ENCODE data around the gene CCDC178.

CCDC178 gene

DNA sequence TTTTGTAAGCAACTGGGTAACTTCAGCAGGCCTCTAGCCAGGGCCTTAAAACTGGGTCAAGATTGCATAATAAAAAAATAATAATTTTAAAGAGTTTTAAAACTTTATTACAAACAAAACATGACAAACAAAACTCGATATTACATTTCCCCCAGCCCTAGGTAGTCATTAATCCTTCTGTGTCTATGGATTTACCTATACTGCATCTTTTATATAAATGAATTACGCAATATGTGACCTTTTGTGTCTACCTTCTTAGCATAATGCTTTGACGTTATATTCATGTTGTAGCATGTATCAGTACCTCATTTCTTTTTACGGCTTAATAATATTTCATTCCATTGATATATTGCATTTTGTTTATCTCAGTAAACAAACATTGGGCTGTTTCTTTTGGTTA lies 113.5 kb downstream of the CCDC178 start:
- Mint-ChIP-seq H3K27me3 (no peaks in the 10 kb centered on the region), H3K9me3 (peaks cover 2 to 7% of the 10 kb centered on the region in 2 donors), H3K4me3 (no peak overlapping the region), H3K36me3 (ENCODE audit: insufficient read depth) (no peaks in the 10 kb centered on the region), H3K27ac (no peak overlapping the region), H3K4me1 (ENCODE audit: low read depth in 2 of 2) (no peaks in the 10 kb centered on the region)
- DNase-seq, result no peak
- no peak for ATAC-seq (replicated peaks)

DNA sequence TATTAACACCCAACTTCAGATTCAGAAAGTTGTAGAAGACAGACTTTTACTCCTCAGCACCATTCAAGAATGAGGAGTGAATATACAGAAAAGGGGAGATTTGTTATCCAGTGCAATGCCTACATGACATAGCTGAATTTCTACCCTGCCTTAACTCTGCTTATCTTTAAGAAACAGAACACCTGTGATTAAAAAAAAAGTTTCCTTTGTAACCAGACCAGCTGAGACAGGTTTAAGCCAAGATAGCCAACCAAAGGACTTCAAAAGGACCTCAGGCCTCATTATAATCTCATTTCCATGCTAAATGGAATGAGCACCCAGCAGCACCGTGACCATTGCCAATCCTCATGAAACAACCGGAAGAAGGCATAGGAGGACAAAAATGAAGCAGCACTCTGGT lies 122.9 kb downstream of the CCDC178 start:
- H3K36me3 Mint-ChIP-seq (ENCODE audit: insufficient read depth), result no peaks in the 10 kb centered on the region
- ATAC-seq (replicated peaks), result no peak
- DNase-seq, result no peak
- H3K4me3 Mint-ChIP-seq, result no peak overlapping the region
- H3K9me3 Mint-ChIP-seq, result peaks cover 5 to 7% of the 10 kb centered on the region in 2 donors
- H3K4me1 Mint-ChIP-seq (ENCODE audit: low read depth in 2 of 2), result no peaks in the 10 kb centered on the region
- H3K27ac Mint-ChIP-seq, result no peak overlapping the region
- no peaks in the 10 kb centered on the region for H3K27me3 Mint-ChIP-seq

DNA sequence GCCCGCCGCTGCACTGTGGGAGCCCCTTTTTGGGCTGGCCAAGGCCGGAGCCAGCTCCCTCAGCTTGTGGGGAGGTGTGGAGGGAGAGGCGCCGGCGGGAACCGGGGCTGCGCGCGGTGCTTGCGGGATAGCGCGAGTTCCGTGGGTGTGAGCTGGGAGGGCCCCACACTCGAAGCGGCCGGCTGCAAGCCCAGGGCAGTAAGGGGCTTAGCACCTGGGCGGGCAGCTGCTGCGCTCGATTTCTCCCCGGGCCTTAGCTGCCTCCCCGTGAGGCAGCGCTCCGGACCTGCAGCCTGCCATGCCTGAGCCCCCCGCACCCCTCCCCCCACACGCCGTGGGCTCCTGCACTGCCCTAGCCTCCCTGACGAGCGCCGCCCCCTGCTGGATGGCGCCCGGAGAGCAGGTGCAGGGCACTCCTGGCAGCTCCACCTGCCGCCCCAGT lies 124.4 kb downstream of the CCDC178 start:
- H3K27ac Mint-ChIP-seq, result no peak overlapping the region
- H3K36me3 Mint-ChIP-seq (ENCODE audit: insufficient read depth), result no peaks in the 10 kb centered on the region
- no peaks in the 10 kb centered on the region for H3K4me1 Mint-ChIP-seq (ENCODE audit: low read depth in 2 of 2)
- DNase-seq, result no peak
- peaks cover 5 to 15% of the 10 kb centered on the region in 2 donors for H3K9me3 Mint-ChIP-seq
- no peaks in the 10 kb centered on the region for H3K27me3 Mint-ChIP-seq
- H3K4me3 Mint-ChIP-seq, result no peak overlapping the region
- ATAC-seq (replicated peaks), result no peak

DNA sequence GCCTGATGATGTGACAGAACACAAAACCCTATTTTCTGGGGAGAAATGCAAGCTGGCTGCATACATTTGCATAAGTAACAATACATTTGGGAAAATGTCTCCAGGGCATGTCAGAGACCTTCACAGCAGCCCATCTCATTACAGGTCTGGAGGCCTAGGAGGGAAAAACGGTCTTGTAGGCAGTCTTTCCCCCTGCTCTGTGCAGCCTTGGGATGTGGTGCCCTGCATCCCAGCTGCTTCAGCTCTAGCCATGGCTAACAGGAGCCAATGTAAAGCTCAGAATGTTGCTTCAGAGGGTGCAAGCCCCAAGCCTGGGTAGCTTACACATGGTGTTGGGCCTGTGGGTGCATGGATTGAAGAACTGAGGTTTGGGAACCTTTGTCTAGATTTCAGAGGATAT lies 133.0 kb downstream of the CCDC178 start:
- ATAC-seq (replicated peaks) (no peak), DNase-seq (no peak)
- Mint-ChIP-seq H3K36me3 (ENCODE audit: insufficient read depth) (no peaks in the 10 kb centered on the region), H3K4me1 (ENCODE audit: low read depth in 2 of 2) (no peaks in the 10 kb centered on the region), H3K27me3 (no peaks in the 10 kb centered on the region), H3K4me3 (no peak overlapping the region), H3K27ac (no peak overlapping the region), H3K9me3 (peaks cover 13 to 32% of the 10 kb centered on the region in 2 donors)

DNA sequence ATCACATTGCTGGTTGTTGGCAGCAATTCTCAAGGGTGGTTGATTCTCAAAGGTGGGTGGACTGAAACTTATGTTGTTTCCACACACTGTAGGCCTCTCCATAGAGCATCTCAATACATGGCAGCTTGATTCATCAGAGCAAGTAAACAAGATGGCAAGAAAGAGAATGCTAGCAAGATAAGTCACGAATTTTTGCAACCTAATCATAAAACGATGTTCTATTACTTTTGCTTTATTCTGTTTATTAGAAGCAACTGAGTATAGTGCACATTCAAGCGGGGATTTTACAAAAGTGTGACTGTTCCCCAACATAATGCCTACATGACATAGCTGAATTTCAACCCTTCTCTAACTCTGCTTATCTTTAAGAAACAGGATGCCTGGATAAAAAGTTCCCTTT lies 136.2 kb downstream of the CCDC178 start:
- Mint-ChIP-seq H3K4me3 (no peak overlapping the region), H3K4me1 (ENCODE audit: low read depth in 2 of 2) (no peaks in the 10 kb centered on the region), H3K27me3 (no peaks in the 10 kb centered on the region), H3K9me3 (peaks cover 17 to 37% of the 10 kb centered on the region in 2 donors), H3K36me3 (ENCODE audit: insufficient read depth) (no peaks in the 10 kb centered on the region), H3K27ac (no peak overlapping the region)
- no peak for DNase-seq
- no peak for ATAC-seq (replicated peaks)

DNA sequence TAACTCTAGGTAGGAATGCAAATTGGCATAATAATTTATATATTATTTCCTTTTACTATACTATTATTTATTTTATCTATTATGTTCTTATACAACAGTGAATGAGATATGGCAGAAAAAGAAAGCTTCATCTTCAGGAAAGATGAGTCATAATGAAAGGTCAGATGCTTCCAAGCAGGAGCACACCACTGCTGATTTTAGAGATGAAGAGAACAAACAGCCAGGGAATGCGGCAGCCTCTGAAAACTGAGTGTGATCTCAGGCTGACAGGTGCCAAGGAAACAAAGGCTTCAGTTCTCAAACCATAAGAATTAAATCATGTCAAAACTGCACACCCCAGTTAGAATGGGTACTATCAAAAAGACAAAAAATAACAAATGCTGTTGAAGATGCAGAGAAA lies 149.0 kb downstream of the CCDC178 start:
- Mint-ChIP-seq H3K27me3 (no peaks in the 10 kb centered on the region), H3K9me3 (peaks cover 4 to 19% of the 10 kb centered on the region in 2 donors), H3K27ac (no peak overlapping the region), H3K4me3 (no peak overlapping the region), H3K36me3 (ENCODE audit: insufficient read depth) (no peaks in the 10 kb centered on the region), H3K4me1 (ENCODE audit: low read depth in 2 of 2) (no peaks in the 10 kb centered on the region)
- ATAC-seq (replicated peaks), result no peak
- no peak for DNase-seq

DNA sequence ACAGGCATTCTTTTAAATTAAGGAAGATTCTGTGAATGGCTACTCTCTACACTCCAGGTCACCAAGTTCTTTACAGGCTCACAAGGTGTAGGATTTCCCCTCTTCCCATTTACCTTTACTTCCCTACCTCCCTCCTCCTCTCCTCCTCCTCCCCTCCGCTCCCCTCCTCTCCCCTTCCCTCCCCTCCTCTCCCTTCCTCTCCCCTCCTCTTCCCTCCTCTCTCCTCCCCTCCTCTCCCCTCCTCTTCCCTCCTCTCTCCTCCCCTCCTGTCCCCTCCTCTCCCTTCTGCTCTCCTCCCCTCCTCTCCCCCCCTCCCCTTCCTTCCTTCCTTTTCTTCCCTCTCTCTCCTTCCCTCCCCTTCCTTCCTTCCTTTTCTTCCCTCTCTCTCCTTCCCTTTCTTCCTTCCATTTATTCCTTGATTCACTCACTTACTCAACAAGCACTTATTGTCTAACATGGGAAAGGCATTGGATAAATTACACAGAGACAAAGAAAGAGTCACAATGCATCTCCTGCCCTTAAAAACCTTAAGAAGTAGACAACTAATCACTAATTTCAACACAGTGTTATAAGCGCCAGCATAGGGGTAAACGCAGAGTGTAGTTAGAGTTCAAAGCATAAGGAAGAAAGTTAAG lies 152.3 kb downstream of the CCDC178 start:
- Mint-ChIP-seq H3K9me3 (peaks cover 4 to 19% of the 10 kb centered on the region in 2 donors), H3K27me3 (no peaks in the 10 kb centered on the region), H3K4me1 (ENCODE audit: low read depth in 2 of 2) (no peaks in the 10 kb centered on the region), H3K27ac (no peak overlapping the region), H3K36me3 (ENCODE audit: insufficient read depth) (no peaks in the 10 kb centered on the region), H3K4me3 (no peak overlapping the region)
- no peak for ATAC-seq (replicated peaks)
- no peak for DNase-seq

DNA sequence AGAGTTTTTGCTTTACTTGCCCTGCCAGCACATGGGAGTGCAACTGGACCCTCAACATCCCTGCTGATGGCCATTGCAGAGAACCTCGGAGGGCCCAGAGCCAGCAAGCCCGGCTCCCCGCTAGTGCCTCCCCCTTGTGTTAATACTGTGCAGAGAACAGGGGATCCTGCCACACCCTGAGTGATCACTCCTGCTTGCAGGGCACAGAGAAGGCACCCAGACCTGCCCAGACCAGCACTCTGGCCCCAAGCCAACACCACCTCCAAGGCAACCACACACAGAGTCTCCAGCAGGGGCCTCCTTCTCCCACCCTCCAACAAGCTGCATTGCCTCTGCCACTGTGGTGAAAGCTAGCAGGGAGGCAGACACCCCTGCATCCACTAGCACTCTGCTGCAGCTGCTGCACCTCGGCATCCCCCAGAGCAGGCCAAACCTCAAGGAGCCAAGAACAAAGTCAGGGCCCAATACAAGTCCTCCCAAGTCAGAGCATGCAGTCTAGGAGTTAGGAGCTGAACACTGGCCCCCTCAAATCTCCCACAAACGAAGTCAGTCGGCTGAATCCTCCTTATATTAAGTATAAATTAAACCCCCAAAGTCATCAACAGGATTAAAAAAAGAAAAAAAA lies 157.7 kb downstream of the CCDC178 start:
- Mint-ChIP-seq H3K4me3 (no peak overlapping the region), H3K36me3 (ENCODE audit: insufficient read depth) (no peaks in the 10 kb centered on the region), H3K9me3 (peaks cover 3 to 15% of the 10 kb centered on the region in 2 donors), H3K27ac (no peak overlapping the region), H3K27me3 (no peaks in the 10 kb centered on the region), H3K4me1 (ENCODE audit: low read depth in 2 of 2) (no peaks in the 10 kb centered on the region)
- ATAC-seq (replicated peaks) (no peak), DNase-seq (no peak)

DNA sequence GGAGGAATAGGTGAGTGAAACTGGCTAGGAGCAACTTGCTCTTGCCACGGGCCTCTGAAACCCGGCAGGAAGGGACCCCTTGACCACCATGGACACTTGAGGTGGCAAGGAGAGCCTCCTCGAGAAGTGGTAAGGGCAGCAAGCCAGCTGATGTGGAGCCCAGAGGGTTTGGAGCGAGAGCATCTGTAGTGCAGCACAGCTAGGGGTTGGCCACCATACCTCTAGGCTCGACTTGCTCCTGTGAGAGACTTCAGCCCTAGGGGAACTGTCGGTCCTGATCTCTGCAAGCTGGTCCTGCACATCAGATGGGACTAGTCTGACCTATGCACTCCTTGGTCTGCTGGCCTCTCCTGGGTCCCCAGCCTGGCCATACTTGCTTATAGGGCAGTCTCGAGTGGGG lies 158.4 kb downstream of the CCDC178 start:
- DNase-seq (no peak), ATAC-seq (replicated peaks) (no peak)
- Mint-ChIP-seq H3K4me3 (no peak overlapping the region), H3K27ac (no peak overlapping the region), H3K36me3 (ENCODE audit: insufficient read depth) (no peaks in the 10 kb centered on the region), H3K27me3 (no peaks in the 10 kb centered on the region), H3K4me1 (ENCODE audit: low read depth in 2 of 2) (no peaks in the 10 kb centered on the region), H3K9me3 (peaks cover 3 to 15% of the 10 kb centered on the region in 2 donors)

DNA sequence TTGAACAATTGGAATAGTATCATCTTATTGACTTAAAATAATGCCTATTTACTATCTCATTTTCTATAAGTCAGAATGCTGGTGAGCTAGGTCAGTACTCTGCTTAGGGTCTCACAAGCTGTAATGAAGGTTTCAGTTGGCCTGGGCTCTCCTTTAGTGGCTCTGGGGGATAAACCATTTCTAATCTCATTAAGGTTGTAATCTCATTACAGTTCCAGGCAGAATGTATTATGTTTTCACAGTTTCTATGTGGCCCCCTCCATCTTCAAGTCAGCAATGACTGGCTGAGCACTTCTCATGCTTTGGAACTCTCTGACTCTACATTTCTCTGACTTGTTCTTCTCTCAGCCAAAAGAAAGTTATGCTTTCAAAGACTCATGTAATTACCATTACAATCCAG lies 163.1 kb downstream of the CCDC178 start:
- Mint-ChIP-seq H3K9me3 (peaks cover 3 to 8% of the 10 kb centered on the region in 2 donors), H3K27me3 (no peaks in the 10 kb centered on the region), H3K36me3 (ENCODE audit: insufficient read depth) (no peaks in the 10 kb centered on the region), H3K27ac (no peak overlapping the region), H3K4me1 (ENCODE audit: low read depth in 2 of 2) (no peaks in the 10 kb centered on the region), H3K4me3 (no peak overlapping the region)
- ATAC-seq (replicated peaks) (no peak), DNase-seq (no peak)

DNA sequence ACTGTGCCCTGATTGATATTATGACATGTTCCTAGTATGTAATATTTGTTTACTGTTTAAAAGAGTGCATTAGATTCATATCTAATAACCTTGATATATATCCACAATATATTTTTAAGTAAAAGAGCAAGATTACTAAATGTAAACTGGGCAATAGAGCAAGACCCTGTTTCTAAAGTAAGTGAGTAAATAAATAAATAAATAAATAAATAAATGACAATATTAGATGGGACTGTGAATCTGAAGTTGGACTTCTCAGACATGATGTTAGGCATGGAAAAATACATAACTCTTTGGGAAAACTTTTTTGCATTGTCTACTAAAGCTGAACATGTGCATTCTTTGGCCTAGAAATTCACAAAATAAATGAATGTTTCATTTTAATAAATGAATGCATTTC lies 164.7 kb downstream of the CCDC178 start:
- H3K4me1 Mint-ChIP-seq (ENCODE audit: low read depth in 2 of 2), result no peaks in the 10 kb centered on the region
- ATAC-seq (replicated peaks) (no peak), DNase-seq (no peak)
- no peaks in the 10 kb centered on the region for H3K27me3 Mint-ChIP-seq
- peaks cover 0 to 3% of the 10 kb centered on the region in 2 donors for H3K9me3 Mint-ChIP-seq
- H3K27ac Mint-ChIP-seq, result no peak overlapping the region
- H3K4me3 Mint-ChIP-seq, result no peak overlapping the region
- no peaks in the 10 kb centered on the region for H3K36me3 Mint-ChIP-seq (ENCODE audit: insufficient read depth)

DNA sequence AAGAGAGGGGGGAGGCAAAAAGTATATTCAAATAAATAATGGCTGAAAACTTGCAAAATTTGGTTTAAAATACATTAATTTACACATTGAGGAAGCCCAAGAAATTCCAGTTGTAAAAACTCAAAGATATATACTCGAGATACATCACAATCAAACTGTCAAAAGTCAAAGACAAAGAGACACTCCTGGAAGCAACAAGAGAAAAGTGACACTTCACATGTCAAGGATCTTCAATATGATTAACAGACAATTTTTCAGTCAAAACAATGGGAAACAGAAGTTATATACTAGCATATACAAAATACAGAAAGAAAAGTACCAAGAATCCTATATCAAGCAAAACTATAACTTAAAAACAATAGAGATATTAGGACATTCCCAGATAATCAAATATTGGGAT lies 170.2 kb downstream of the CCDC178 start:
- H3K4me3 Mint-ChIP-seq, result no peak overlapping the region
- H3K27ac Mint-ChIP-seq, result no peak overlapping the region
- H3K27me3 Mint-ChIP-seq, result no peaks in the 10 kb centered on the region
- no peaks in the 10 kb centered on the region for H3K36me3 Mint-ChIP-seq (ENCODE audit: insufficient read depth)
- H3K4me1 Mint-ChIP-seq (ENCODE audit: low read depth in 2 of 2), result no peaks in the 10 kb centered on the region
- DNase-seq (no peak), ATAC-seq (replicated peaks) (no peak)
- peaks cover 0 to 4% of the 10 kb centered on the region in 2 donors for H3K9me3 Mint-ChIP-seq

DNA sequence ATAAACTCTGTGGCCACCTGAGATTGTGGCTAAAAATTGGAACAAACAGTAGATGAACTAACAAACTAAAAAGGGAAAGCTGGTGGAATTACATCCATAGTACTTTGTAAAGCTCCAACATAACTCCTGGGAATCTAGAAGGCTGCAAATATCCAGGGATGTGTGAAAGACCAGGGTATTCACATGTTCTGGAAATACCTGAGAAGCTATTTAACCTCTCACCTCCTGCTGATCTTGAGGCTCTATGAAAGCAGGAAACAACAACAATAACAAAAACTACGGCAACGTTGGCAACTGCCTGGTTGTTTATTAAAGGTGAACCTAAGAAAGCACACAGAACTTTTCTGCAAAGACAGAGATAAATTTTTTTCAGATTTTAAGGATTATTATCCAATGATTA lies 171.3 kb downstream of the CCDC178 start:
- Mint-ChIP-seq H3K9me3 (peaks cover 0 to 5% of the 10 kb centered on the region in 2 donors), H3K36me3 (ENCODE audit: insufficient read depth) (no peaks in the 10 kb centered on the region), H3K4me3 (no peak overlapping the region), H3K27ac (no peak overlapping the region), H3K27me3 (no peaks in the 10 kb centered on the region), H3K4me1 (ENCODE audit: low read depth in 2 of 2) (no peaks in the 10 kb centered on the region)
- DNase-seq (no peak), ATAC-seq (replicated peaks) (no peak)

DNA sequence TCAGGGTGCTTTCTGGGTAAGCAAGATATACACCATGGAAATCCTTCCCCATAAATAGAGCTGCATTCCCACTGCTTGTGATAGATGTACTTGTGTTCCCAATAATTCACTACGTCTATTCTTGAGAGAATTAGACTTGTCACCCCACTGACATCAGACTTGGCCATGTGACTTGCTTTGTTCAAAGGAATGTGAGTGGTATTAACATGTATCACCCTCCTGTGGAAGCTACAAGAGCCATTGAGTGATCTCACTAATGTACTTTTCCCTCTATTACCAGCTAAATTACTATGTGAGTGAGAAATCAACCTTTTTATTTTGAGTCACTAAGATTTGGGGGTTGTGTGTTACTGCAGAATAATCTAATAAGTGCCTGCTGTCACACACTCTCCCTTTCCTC lies 176.0 kb downstream of the CCDC178 start:
- no peak overlapping the region for H3K4me3 Mint-ChIP-seq
- H3K4me1 Mint-ChIP-seq (ENCODE audit: low read depth in 2 of 2), result no peaks in the 10 kb centered on the region
- no peak for ATAC-seq (replicated peaks)
- H3K27ac Mint-ChIP-seq, result no peak overlapping the region
- DNase-seq, result no peak
- peaks cover 0 to 9% of the 10 kb centered on the region in 2 donors for H3K9me3 Mint-ChIP-seq
- H3K27me3 Mint-ChIP-seq, result no peaks in the 10 kb centered on the region
- H3K36me3 Mint-ChIP-seq (ENCODE audit: insufficient read depth), result no peaks in the 10 kb centered on the region
